ENCODE measurements around the gene UNC93B1. TPM values are rescaled to one million over a fixed set of nuclear protein-coding genes. Genes with fewer than 3 reads are reported as not detected.

Gene UNC93B1
- total and polyA plus RNA-seq, 2 of the 13 experiments (the other 11 are each of a cell fraction or from before 2014, with no cell fraction given) = 8.8 to 18.9 TPM

- TF ChIP-seq SNAPC5 (CRISPR knock-in tag; IDR thresholded peaks at IDR 0.05; ENCODE audit: borderline replicate concordance) (no peak), NCOA1 (CRISPR knock-in tag; IDR thresholded peaks at IDR 0.05) (no peak), MYC (CRISPR knock-in tag; IDR thresholded peaks at IDR 0.05; ENCODE audit: borderline replicate concordance) (peak; percentile 93), KDM1A (CRISPR knock-in tag; IDR thresholded peaks at IDR 0.05) (no peak), TGIF2 (CRISPR knock-in tag; IDR thresholded peaks at IDR 0.05) (peak; percentile 99; the same call in 1 of the 2 replicates), ZNF460 (CRISPR knock-in tag; IDR thresholded peaks at IDR 0.05; ENCODE audit: borderline replicate concordance) (peak; percentile 66; the same call in 1 of the 2 replicates), PHF5A (CRISPR knock-in tag; IDR thresholded peaks at IDR 0.05; ENCODE audit: low read depth, unreplicated experiment) (peak; percentile 76), ZNF556 (CRISPR knock-in tag; IDR thresholded peaks at IDR 0.05; ENCODE audit: borderline replicate concordance) (peak; percentile 93), PCBP1 (IDR thresholded peaks at IDR 0.05; ENCODE audit: borderline replicate concordance, low read depth, low read length) (no peak), ZFP37 (CRISPR knock-in tag; IDR thresholded peaks at IDR 0.05; ENCODE audit: borderline replicate concordance) (no peak), TCF7L2 (IDR thresholded peaks at IDR 0.05; ENCODE audit: low read depth, low read length) (no peak), SOX13 (IDR thresholded peaks at IDR 0.05) (peak; percentile 32; the same call in 1 of the 2 replicates), SOX13 (CRISPR knock-in tag; conservative IDR thresholded peaks at IDR 0.05 in 1 of 2, IDR thresholded peaks at IDR 0.05 in 1 of 2) (peak in 1 of 2 experiments; percentile 87; a peak in 2 of 4 replicates), MXD1 (CRISPR knock-in tag; IDR thresholded peaks at IDR 0.05) (peak; percentile 97), CHD2 (IDR thresholded peaks at IDR 0.05; ENCODE audit: low read depth, low read length) (peak; percentile 33; the same call in 1 of the 2 replicates), DNMT1 (CRISPR knock-in tag; IDR thresholded peaks at IDR 0.05) (peak; percentile 91; the same call in 1 of the 2 replicates), ZNF841 (CRISPR knock-in tag; IDR thresholded peaks at IDR 0.05; ENCODE audit: borderline replicate concordance) (no peak; the same call in 1 of the 2 replicates), HNF1B (CRISPR knock-in tag; IDR thresholded peaks at IDR 0.05) (peak; percentile 80; the same call in 1 of the 2 replicates), FOSL2 (CRISPR knock-in tag; IDR thresholded peaks at IDR 0.05) (peak; percentile 82), ZMYM3 (CRISPR knock-in tag; IDR thresholded peaks at IDR 0.05) (peak; percentile 98), SMYD3 (CRISPR knock-in tag; IDR thresholded peaks at IDR 0.05) (no peak), ZNF619 (CRISPR knock-in tag; IDR thresholded peaks at IDR 0.05) (0 out of 2 replicates have a peak, but pooled peaks have one; percentile 11), TOE1 (CRISPR knock-in tag; IDR thresholded peaks at IDR 0.05) (no peak), ZBTB38 (CRISPR knock-in tag; IDR thresholded peaks at IDR 0.05) (peak; percentile 93), YEATS4 (CRISPR knock-in tag; IDR thresholded peaks at IDR 0.05; ENCODE audit: borderline replicate concordance) (peak; percentile 94), ZNF746 (CRISPR knock-in tag; IDR thresholded peaks at IDR 0.05) (peak; percentile 56)
- TF ChIP-seq, protein P1, sequence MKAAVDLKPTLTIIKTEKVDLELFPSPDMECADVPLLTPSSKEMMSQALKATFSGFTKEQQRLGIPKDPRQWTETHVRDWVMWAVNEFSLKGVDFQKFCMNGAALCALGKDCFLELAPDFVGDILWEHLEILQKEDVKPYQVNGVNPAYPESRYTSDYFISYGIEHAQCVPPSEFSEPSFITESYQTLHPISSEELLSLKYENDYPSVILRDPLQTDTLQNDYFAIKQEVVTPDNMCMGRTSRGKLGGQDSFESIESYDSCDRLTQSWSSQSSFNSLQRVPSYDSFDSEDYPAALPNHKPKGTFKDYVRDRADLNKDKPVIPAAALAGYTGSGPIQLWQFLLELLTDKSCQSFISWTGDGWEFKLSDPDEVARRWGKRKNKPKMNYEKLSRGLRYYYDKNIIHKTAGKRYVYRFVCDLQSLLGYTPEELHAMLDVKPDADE (CRISPR knock-in tag; IDR thresholded peaks at IDR 0.05) = no peak
- TF ChIP-seq, protein P2, sequence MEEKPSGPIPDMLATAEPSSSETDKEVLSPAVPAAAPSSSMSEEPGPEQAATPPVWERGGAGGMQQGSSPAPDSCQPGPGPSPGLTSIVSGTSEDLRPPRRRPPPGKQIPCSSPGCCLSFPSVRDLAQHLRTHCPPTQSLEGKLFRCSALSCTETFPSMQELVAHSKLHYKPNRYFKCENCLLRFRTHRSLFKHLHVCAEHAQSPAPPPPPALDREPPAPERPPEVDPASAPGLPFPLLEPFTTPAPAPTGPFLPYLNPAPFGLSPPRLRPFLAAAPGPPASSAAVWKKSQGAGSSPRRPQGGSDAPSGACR (CRISPR knock-in tag; IDR thresholded peaks at IDR 0.05) = peak; percentile 95; the same call in 1 of the 2 replicates
These were observed 34.4 kb upstream of the UNC93B1 start (continued) for GRCh38 chr11:68038226-68038717.
